Neural cell (in vitro differentiated cells): Measurements from ENCODE around the gene RNF20.

Source experiments
- EP300 ChIP-seq: fragments of 450-650 bp; conservative IDR thresholded peaks from 2 replicates; pipeline ENCODE4 v1.6.1; 2014; ENCODE audit warnings: antibody characterized with exemption, mild to moderate bottlenecking, moderate library complexity; ENCODE audit not compliant: poor library complexity, severe bottlenecking
- EZH2 ChIP-seq: fragments of 200-600, 300-800 bp; shearing (Covaris generic), sonication (generic); IDR thresholded peaks from 2 replicates; pipeline ENCODE4 v1.6.1; 2014; ENCODE audit warnings: antibody characterized with exemption, low read length, borderline replicate concordance, mild to moderate bottlenecking; ENCODE audit not compliant: insufficient read depth, poor library complexity, severe bottlenecking
- POLR2AphosphoS5 ChIP-seq: IDR thresholded peaks from 2 replicates; pipeline ENCODE4 v1.6.1; 2012
- TF ChIP-seq, protein P1 (sequence below): fragments of 450-650 bp; IDR thresholded peaks from 2 replicates; pipeline ENCODE4 v1.5.1; 2014; ENCODE audit warnings: antibody characterized with exemption, mild to moderate bottlenecking, moderate library complexity; ENCODE audit not compliant: poor library complexity, severe bottlenecking

DNA sequence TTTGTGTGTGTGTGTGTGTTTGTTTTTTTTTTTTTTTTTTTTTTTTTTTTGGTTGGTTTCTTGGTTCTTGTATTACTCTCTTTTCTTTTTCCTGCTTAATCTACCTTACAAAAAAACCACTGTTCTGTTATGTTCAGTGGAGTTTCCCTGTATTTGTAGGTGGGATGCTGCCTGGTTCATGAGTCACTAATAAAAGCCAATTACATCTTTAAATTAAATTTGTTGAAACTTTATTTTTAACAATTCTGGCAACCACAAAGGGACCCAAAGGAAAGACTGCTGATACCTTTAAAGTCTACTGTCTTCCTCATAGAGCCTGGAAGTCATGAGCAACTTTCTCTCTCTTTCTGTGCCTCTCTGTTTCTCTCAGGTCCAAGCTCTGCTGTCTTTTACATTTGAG lies 29.5 kb upstream of the RNF20 start:
- no peak for TF ChIP-seq EP300
- TF ChIP-seq, protein P1, sequence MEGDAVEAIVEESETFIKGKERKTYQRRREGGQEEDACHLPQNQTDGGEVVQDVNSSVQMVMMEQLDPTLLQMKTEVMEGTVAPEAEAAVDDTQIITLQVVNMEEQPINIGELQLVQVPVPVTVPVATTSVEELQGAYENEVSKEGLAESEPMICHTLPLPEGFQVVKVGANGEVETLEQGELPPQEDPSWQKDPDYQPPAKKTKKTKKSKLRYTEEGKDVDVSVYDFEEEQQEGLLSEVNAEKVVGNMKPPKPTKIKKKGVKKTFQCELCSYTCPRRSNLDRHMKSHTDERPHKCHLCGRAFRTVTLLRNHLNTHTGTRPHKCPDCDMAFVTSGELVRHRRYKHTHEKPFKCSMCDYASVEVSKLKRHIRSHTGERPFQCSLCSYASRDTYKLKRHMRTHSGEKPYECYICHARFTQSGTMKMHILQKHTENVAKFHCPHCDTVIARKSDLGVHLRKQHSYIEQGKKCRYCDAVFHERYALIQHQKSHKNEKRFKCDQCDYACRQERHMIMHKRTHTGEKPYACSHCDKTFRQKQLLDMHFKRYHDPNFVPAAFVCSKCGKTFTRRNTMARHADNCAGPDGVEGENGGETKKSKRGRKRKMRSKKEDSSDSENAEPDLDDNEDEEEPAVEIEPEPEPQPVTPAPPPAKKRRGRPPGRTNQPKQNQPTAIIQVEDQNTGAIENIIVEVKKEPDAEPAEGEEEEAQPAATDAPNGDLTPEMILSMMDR, result no peak
- no peak for TF ChIP-seq EZH2
- no peak for TF ChIP-seq POLR2AphosphoS5
